ENCODE measurements around the gene GAB4.

GRCh38 chr22:16973591-16974297 lies 34.3 kb downstream of the GAB4 start:
- TF ChIP-seq CTCF (conservative IDR thresholded peaks at IDR 0.05; ENCODE audit: low read length) (no peak), EZH2phosphoT487 (IDR thresholded peaks at IDR 0.05; ENCODE audit: borderline replicate concordance) (no peak)
